HG03095 (cell line): ENCODE results near the gene APBA2.

Experiments
- ATAC-seq: cut with Tn5 transposase; IDR thresholded peaks from one replicate; pipeline ENCODE4 v1.9.1; 2021; ENCODE audit warnings: moderate library complexity; ENCODE audit not compliant: unreplicated experiment

APBA2 gene

GRCh38 chr15:29053661-29054131 is 167.9 kb downstream of the APBA2 start:
- ATAC-seq: no peak

- ATAC-seq: no peak
These were observed 168.6 kb downstream of the APBA2 start for GRCh38 chr15:29054171-29055045.

- no peak for ATAC-seq
These were observed 170.1 kb downstream of the APBA2 start for GRCh38 chr15:29055876-29056275.

- no peak for ATAC-seq
These were observed 171.2 kb downstream of the APBA2 start for GRCh38 chr15:29056839-29057450.

- ATAC-seq: no peak
These were observed 172.1 kb downstream of the APBA2 start for GRCh38 chr15:29057856-29058255.

- no peak for ATAC-seq
These were observed 173.2 kb downstream of the APBA2 start for GRCh38 chr15:29058903-29059539.

GRCh38 chr15:29059871-29060640 is 174.3 kb downstream of the APBA2 start:
- no peak for ATAC-seq

- ATAC-seq: no peak
These were observed 176.0 kb downstream of the APBA2 start for GRCh38 chr15:29061746-29062145.

GRCh38 chr15:29062179-29062591 is 176.4 kb downstream of the APBA2 start:
- no peak for ATAC-seq

- no peak for ATAC-seq
These were observed 176.9 kb downstream of the APBA2 start for GRCh38 chr15:29062626-29063025.

- no peak for ATAC-seq
These were observed 177.9 kb downstream of the APBA2 start for GRCh38 chr15:29063646-29064045.

- ATAC-seq: no peak
These were observed 178.5 kb downstream of the APBA2 start for GRCh38 chr15:29064290-29064689.

- ATAC-seq: no peak
These were observed 179.0 kb downstream of the APBA2 start for GRCh38 chr15:29064731-29065130.

GRCh38 chr15:29065571-29065970 is 179.8 kb downstream of the APBA2 start:
- ATAC-seq: no peak

- no peak for ATAC-seq
These were observed 180.5 kb downstream of the APBA2 start for GRCh38 chr15:29066310-29066709.

GRCh38 chr15:29066838-29067237 is 181.1 kb downstream of the APBA2 start:
- ATAC-seq: no peak

- ATAC-seq: no peak
These were observed 182.2 kb downstream of the APBA2 start for GRCh38 chr15:29067949-29068348.

- no peak for ATAC-seq
These were observed 184.9 kb downstream of the APBA2 start for GRCh38 chr15:29070471-29071231.

- no peak for ATAC-seq
These were observed 185.6 kb downstream of the APBA2 start for GRCh38 chr15:29071232-29071881.

GRCh38 chr15:29071882-29072273 is 186.1 kb downstream of the APBA2 start:
- ATAC-seq: no peak
